A673 (cell line): ENCODE data around the gene ACMSD.

ENCODE experiments used
- EZH2 ChIP-seq: fragments of 200-600 bp; sonication (generic); IDR thresholded peaks from 2 replicates; pipeline ENCODE4 v1.6.1; 2017; ENCODE audit warnings: borderline replicate concordance, low read depth, mild to moderate bottlenecking, mixed read lengths, antibody characterized with exemption, low read length; ENCODE audit not compliant: poor library complexity, severe bottlenecking
- TF ChIP-seq, protein P1 (sequence below): fragments of 300-800, 200-600 bp; sonication (generic); conservative IDR thresholded peaks from 2 replicates; pipeline ENCODE4 v1.5.1; 2017; ENCODE audit warnings: low read depth, mild to moderate bottlenecking, antibody characterized with exemption, low read length, moderate library complexity, mixed read lengths

DNA sequence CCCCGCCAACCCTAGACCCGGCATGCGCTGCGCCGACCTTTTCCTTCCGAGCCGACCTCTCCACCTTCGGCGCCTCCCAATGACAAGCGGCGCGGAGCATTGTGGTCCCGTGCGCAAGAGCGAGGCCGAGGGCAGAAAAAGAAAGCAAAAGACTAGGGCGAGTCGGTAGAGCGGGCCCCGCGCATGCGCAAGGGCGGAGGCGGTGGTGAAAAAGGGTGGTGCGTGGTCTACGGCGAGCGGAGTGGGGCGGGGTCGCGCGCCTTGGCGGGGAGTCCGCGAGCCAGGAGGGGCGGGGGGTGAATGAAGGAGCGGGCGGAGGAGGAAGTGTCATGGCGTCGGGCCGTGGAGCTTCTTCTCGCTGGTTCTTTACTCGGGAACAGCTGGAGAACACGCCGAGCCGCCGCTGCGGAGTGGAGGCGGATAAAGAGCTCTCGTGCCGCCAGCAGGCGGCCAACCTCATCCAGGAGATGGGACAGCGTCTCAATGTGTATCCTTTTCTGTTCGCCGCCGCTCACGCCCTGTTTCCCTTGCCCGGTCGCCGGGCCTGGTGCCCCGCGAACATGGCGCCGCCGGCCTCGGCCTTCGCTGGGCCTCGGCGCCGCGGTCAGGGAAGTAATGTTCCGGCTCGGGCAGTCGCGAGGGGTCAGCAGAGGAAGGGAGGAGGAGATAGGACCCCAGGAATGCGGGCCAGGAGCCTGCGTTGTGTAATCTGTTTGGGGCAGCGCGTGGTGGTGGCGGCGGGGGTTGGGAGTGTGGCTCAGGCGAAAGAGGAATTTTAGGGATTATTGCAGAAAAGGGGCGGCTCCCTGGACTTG lies 80.3 kb downstream of the ACMSD start, which contains the start of gene CCNT2:
- TF ChIP-seq, protein P1, sequence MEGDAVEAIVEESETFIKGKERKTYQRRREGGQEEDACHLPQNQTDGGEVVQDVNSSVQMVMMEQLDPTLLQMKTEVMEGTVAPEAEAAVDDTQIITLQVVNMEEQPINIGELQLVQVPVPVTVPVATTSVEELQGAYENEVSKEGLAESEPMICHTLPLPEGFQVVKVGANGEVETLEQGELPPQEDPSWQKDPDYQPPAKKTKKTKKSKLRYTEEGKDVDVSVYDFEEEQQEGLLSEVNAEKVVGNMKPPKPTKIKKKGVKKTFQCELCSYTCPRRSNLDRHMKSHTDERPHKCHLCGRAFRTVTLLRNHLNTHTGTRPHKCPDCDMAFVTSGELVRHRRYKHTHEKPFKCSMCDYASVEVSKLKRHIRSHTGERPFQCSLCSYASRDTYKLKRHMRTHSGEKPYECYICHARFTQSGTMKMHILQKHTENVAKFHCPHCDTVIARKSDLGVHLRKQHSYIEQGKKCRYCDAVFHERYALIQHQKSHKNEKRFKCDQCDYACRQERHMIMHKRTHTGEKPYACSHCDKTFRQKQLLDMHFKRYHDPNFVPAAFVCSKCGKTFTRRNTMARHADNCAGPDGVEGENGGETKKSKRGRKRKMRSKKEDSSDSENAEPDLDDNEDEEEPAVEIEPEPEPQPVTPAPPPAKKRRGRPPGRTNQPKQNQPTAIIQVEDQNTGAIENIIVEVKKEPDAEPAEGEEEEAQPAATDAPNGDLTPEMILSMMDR: no peak
- no peak for TF ChIP-seq EZH2
